H9 (cell line): Measurements from ENCODE around the gene KAZN. TPM values are rescaled to one million over a fixed set of nuclear protein-coding genes. Genes with fewer than 3 reads are reported as not detected.
A peak's percentile ranks its signal among the peaks of the same experiment; 100 is the strongest.

Experiments used
- DNase-seq: peaks from one replicate; pipeline ENCODE4 v3.0.0-alpha.2; 2017
- H2AFZ ChIP-seq: one replicate; pipeline ENCODE4 v1.6.1; 2013; ENCODE audit warnings: mild to moderate bottlenecking, low read length, control low read depth, moderate library complexity
- H2AK5ac ChIP-seq: 2 replicates; pipeline ENCODE4 v1.6.1; 2013; ENCODE audit warnings: low read length, control low read depth, mixed read lengths; ENCODE audit not compliant: insufficient read length
- H2BK120ac ChIP-seq: one replicate; pipeline ENCODE4 v1.6.1; 2013; ENCODE audit warnings: low read depth, mild to moderate bottlenecking, low read length, control low read depth, inconsistent platforms; ENCODE audit not compliant: poor library complexity, severe bottlenecking
- H2BK12ac ChIP-seq: 2 replicates; pipeline ENCODE4 v1.6.1; 2013; ENCODE audit warnings: low read length, control low read depth, mixed read lengths, low read depth; ENCODE audit not compliant: insufficient read length
- H2BK15ac ChIP-seq: 2 replicates; pipeline ENCODE4 v1.6.1; 2013; ENCODE audit warnings: low read depth, low read length, control low read depth
- H2BK20ac ChIP-seq: one replicate; pipeline ENCODE4 v1.6.1; 2013; ENCODE audit warnings: low read depth, mild to moderate bottlenecking, low read length, control low read depth, inconsistent platforms; ENCODE audit not compliant: poor library complexity, severe bottlenecking
- H2BK5ac ChIP-seq: 2 replicates; pipeline ENCODE4 v1.6.1; 2013; ENCODE audit warnings: low read length, control low read depth, mixed read lengths; ENCODE audit not compliant: insufficient read length
- H3K14ac ChIP-seq: 2 replicates; pipeline ENCODE4 v1.6.1; 2013; ENCODE audit warnings: low read length, control low read depth; ENCODE audit not compliant: insufficient read depth
- H3K18ac ChIP-seq: 2 replicates; pipeline ENCODE4 v1.6.1; 2013; ENCODE audit warnings: low read depth, mild to moderate bottlenecking, mixed read lengths, low read length, control low read depth; ENCODE audit not compliant: insufficient read length
- H3K23ac ChIP-seq: 2 replicates; pipeline ENCODE4 v1.6.1; 2013; ENCODE audit warnings: low read length, control low read depth, mixed read lengths, low read depth; ENCODE audit not compliant: insufficient read length
- H3K23me2 ChIP-seq: 2 replicates; pipeline ENCODE4 v1.6.1; 2013; ENCODE audit warnings: low read depth, mild to moderate bottlenecking, mixed read lengths, low read length, control low read depth; ENCODE audit not compliant: insufficient read length, poor library complexity, severe bottlenecking
- H3K27ac ChIP-seq: 2 replicates; pipeline ENCODE4 v1.5.1; 2013; ENCODE audit warnings: low read length, control low read depth, mixed read lengths, low read depth; ENCODE audit not compliant: insufficient read length
- H3K27me3 ChIP-seq: 2 replicates; pipeline ENCODE4 v1.6.1; 2013; ENCODE audit warnings: low read length, control low read depth, inconsistent platforms; ENCODE audit not compliant: insufficient read depth
- H3K4ac ChIP-seq: 2 replicates; pipeline ENCODE4 v1.6.1; 2013; ENCODE audit warnings: low read depth, mild to moderate bottlenecking, control low read depth, inconsistent platforms, low read length, moderate library complexity
- H3K4me1 ChIP-seq: 2 replicates; pipeline ENCODE4 v1.6.1; 2013; ENCODE audit warnings: low read length, control low read depth, inconsistent platforms; ENCODE audit not compliant: insufficient read depth
- H3K4me2 ChIP-seq: 2 replicates; pipeline ENCODE4 v1.6.1; 2013; ENCODE audit warnings: low read length, control low read depth, mixed read lengths; ENCODE audit not compliant: insufficient read length, insufficient read depth
- H3K56ac ChIP-seq: 2 replicates; pipeline ENCODE4 v1.6.1; 2013; ENCODE audit warnings: low read depth, mild to moderate bottlenecking, mixed read lengths, low read length, control low read depth; ENCODE audit not compliant: insufficient read length
- H3K79me1 ChIP-seq: 2 replicates; pipeline ENCODE4 v1.6.1; 2013; ENCODE audit warnings: low read depth, mild to moderate bottlenecking, moderate library complexity, low read length, control low read depth, inconsistent platforms; ENCODE audit not compliant: insufficient read depth, poor library complexity, severe bottlenecking
- H3K79me2 ChIP-seq: 2 replicates; pipeline ENCODE4 v1.6.1; 2013; ENCODE audit warnings: low read length, control low read depth, inconsistent platforms; ENCODE audit not compliant: insufficient read depth
- H3K9ac ChIP-seq: 2 replicates; pipeline ENCODE4 v1.6.1; 2013; ENCODE audit warnings: low read length, control low read depth, mixed read lengths; ENCODE audit not compliant: insufficient read length; ENCODE audit errors: extremely low read depth
- H3K9me3 ChIP-seq: one replicate; pipeline ENCODE4 v1.6.1; 2013; ENCODE audit warnings: low read depth, low read length, inconsistent platforms; ENCODE audit not compliant: control insufficient read depth
- H3T11ph ChIP-seq: one replicate; pipeline ENCODE4 v1.6.1; 2013; ENCODE audit warnings: mild to moderate bottlenecking, low read length, control low read depth, inconsistent platforms
- H4K20me1 ChIP-seq: one replicate; pipeline ENCODE4 v1.6.1; 2013; ENCODE audit not compliant: control insufficient read depth, insufficient read length, insufficient read depth
- H4K5ac ChIP-seq: 2 replicates; pipeline ENCODE4 v1.6.1; 2013; ENCODE audit warnings: low read depth, mild to moderate bottlenecking, mixed read lengths, low read length, control low read depth; ENCODE audit not compliant: insufficient read length
- H4K8ac ChIP-seq: replicated peaks from 2 replicates; pipeline ENCODE4 v1.6.1; 2013; ENCODE audit warnings: low read length, control low read depth, mixed read lengths, low read depth; ENCODE audit not compliant: insufficient read length
- H4K91ac ChIP-seq: 2 replicates; pipeline ENCODE4 v1.6.1; 2013; ENCODE audit warnings: low read depth, mild to moderate bottlenecking, moderate library complexity, mixed read lengths, low read length, control low read depth; ENCODE audit not compliant: insufficient read length
- H3K27ac Mint-ChIP-seq, 3 experiments: 2 replicates in 2 of 3; 3 replicates in 1 of 3; pipeline ENCODE4 v1.8.0; 2020 to 2021; ENCODE audit warnings: mixed read lengths in 3 of 3, mild to moderate bottlenecking in 1 of 3, moderate library complexity in 1 of 3
- H3K27me3 Mint-ChIP-seq: 2 replicates; pipeline ENCODE4 v1.8.0; 2021; ENCODE audit warnings: low read depth, mild to moderate bottlenecking, moderate library complexity, mixed read lengths
- H3K36me3 Mint-ChIP-seq, 3 experiments: 2 replicates in 2 of 3; 3 replicates in 1 of 3; pipeline ENCODE4 v1.8.0; 2020 to 2021; ENCODE audit warnings: low read depth in 3 of 3, mixed read lengths in 3 of 3; ENCODE audit not compliant: insufficient read depth in 1 of 3
- H3K4me1 Mint-ChIP-seq, 2 experiments: 2 replicates each; pipeline ENCODE4 v1.8.0; 2020; ENCODE audit warnings: mixed read lengths in 2 of 2
- H3K4me3 Mint-ChIP-seq, 2 experiments: 2 replicates in 1 of 2; 3 replicates in 1 of 2; pipeline ENCODE4 v1.8.0; 2020 to 2021; ENCODE audit warnings: mild to moderate bottlenecking in 2 of 2, mixed read lengths in 2 of 2, moderate library complexity in 1 of 2
- H3K9me3 Mint-ChIP-seq, 2 experiments: 2 replicates in 1 of 2; 3 replicates in 1 of 2; pipeline ENCODE4 v1.8.0; 2020; ENCODE audit warnings: mild to moderate bottlenecking in 2 of 2, mixed read lengths in 2 of 2, moderate library complexity in 1 of 2
- CTCF ChIP-seq: fragments of 200-600 bp; sonication (generic); conservative IDR thresholded peaks from 3 replicates; pipeline ENCODE4 v1.8.0; 2021; ENCODE audit warnings: antibody characterized with exemption, mild to moderate bottlenecking
- WGBS: extraction: QIAGEN DNeasy Blood & Tissue Kit; methylation state at CpG from one replicate; pipeline ENCODE4 v1.1.7; 2013; ENCODE audit warnings: missing lambda C conversion rate, low lambda C conversion rate, mixed read lengths; ENCODE audit not compliant: insufficient read length; ENCODE audit errors: extremely low coverage; 5-methylcytosine and 5-hydroxymethylcytosine counted together
- total RNA-seq: library from RNA; stranded (reverse); gene quantifications from 2 replicates; pipeline ENCODE4 v1.2.1, GENCODE V29; 2021

The KAZN gene
- total RNA-seq, 1 experiment from 2014 or later = 7.6 TPM

GRCh38 chr1:15089258-15089992 is 490.9 kb downstream of the KAZN start:
- Mint-ChIP-seq H3K27me3 (no peaks in the 10 kb centered on the region), H3K4me1 (peaks cover 24 to 26% of the 10 kb centered on the region in 2 experiments), H3K27ac (peak overlapping the region in 1 of 3 experiments; percentile 14; a peak in 1 of 7 replicates), H3K4me3 (no peak overlapping the region), H3K9me3 (no peaks in the 10 kb centered on the region), H3K36me3 (no peaks in the 10 kb centered on the region)
- H2BK15ac ChIP-seq = no peak overlapping the region
- DNase-seq = no peak
- H4K8ac ChIP-seq = no peak overlapping the region
- no peak overlapping the region for H3K27ac ChIP-seq
- no peak overlapping the region for H3K4me2 ChIP-seq
- WGBS = no CpG with 5 or more reads among the region's 4 CpGs
- H3K23ac ChIP-seq = no peak overlapping the region
- no peaks in the 10 kb centered on the region for H4K20me1 ChIP-seq
- H3K4ac ChIP-seq = no peak overlapping the region
- H3K4me1 ChIP-seq = peaks cover 4% of the 10 kb centered on the region
- no peak overlapping the region for H3K18ac ChIP-seq
- no peaks in the 10 kb centered on the region for H3K27me3 ChIP-seq
- H2BK20ac ChIP-seq = no peak overlapping the region
- H3K79me2 ChIP-seq = no peaks in the 10 kb centered on the region
- no peaks in the 10 kb centered on the region for H3K79me1 ChIP-seq
- H2BK12ac ChIP-seq = no peak overlapping the region
- no peak overlapping the region for H4K91ac ChIP-seq
- H3K14ac ChIP-seq = no peak overlapping the region
- no peak for TF ChIP-seq CTCF
- H3K56ac ChIP-seq = no peak overlapping the region
- H3K9me3 ChIP-seq = no peaks in the 10 kb centered on the region
- no peak overlapping the region for H3K9ac ChIP-seq
- no peak overlapping the region for H4K5ac ChIP-seq
- no peak overlapping the region for H2BK5ac ChIP-seq
- H2AK5ac ChIP-seq = no peak overlapping the region
- no peak overlapping the region for H3T11ph ChIP-seq
- no peak overlapping the region for H2AFZ ChIP-seq
- H2BK120ac ChIP-seq = no peak overlapping the region
- H3K23me2 ChIP-seq = no peaks in the 10 kb centered on the region
